SH-SY5Y (cell line): Measurements from ENCODE around the gene PDE6H.

ENCODE experiments used
- GATA2 ChIP-seq: IDR thresholded peaks from 2 replicates; pipeline ENCODE4 v1.6.1; 2011; ENCODE audit warnings: mild to moderate bottlenecking, low read depth, low read length
- GATA3 ChIP-seq: IDR thresholded peaks from 2 replicates; pipeline ENCODE4 v1.6.1; 2011; ENCODE audit warnings: low read depth, mild to moderate bottlenecking, low read length, moderate library complexity

DNA sequence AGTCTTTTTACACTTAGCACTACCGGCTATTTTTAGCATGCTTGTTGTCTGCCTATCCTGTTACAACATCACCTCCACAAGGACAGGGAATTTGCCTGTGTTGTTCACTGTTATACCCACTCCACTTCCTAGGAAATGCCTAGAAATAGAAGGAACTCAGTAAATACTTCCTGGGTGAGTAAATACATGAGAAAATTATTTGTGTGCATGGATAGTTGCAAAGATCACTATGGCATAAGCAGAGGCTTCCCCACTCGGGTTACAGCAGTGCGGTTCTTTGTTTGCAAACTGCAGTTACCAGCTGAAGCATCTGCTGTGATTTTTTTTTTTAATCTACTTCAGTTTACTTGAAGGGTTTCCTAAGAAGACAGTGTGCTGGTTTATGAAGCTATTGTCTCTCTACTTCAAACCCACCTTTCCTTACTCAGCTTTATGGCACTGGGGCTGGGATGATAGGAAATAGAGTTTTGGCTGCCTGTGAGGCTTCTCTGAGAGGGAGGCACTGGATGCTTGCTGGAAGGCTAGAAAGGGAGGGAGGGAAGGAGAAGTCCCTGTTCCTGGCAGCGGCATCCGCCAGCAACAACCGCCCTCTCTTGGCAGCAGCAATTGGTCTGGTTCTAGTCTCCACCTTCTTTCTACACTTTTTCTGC lies 29.0 kb downstream of the PDE6H start:
- TF ChIP-seq GATA3 (no peak), GATA2 (no peak)
